Stimulated activated CD4-positive, alpha-beta T cell treated with anti-CD3 and anti-CD28 coated beads, Interleukin-1b, Interleukin-23, amount 100 ng/mL, for 24 hours (primary cell): Measurements from ENCODE around the gene TMEM132C.
"Not testable (repeated sequence)": the region's sequence is repeated elsewhere in the genome, so short reads cannot be mapped to it uniquely, and the experiment has no call there.

Experiments used
- DNase-seq, 4 experiments: peaks; one replicate each; pipeline ENCODE4 v3.0.0-alpha.2; 2020; ENCODE audit warnings: low read depth in 4 of 4, low spot score in 1 of 4

The TMEM132C gene

GRCh38 chr12:128267131-128267622 is at the start of gene TMEM132C:
Gene TMEM132C, plus strand, starts transcription at chr12:128267170. Its CDS starts 233 bp downstream, at chr12:128267403.
- DNase-seq = no peak

- DNase-seq = no peak
These were observed 42.7 kb upstream of the TMEM132C start for GRCh38 chr12:128224226-128224625.

- no peak for DNase-seq
These were observed 38.4 kb upstream of the TMEM132C start for GRCh38 chr12:128228581-128228980.

- DNase-seq = no peak
These were observed 31.1 kb upstream of the TMEM132C start for GRCh38 chr12:128235635-128236417.

- no peak for DNase-seq
These were observed 30.4 kb upstream of the TMEM132C start for GRCh38 chr12:128236525-128236924.

GRCh38 chr12:128240745-128241144 is 26.2 kb upstream of the TMEM132C start:
- no peak for DNase-seq

GRCh38 chr12:128245121-128245520 is 21.8 kb upstream of the TMEM132C start:
- DNase-seq = no peak

GRCh38 chr12:128245905-128246304 is 21.1 kb upstream of the TMEM132C start:
- no peak for DNase-seq

GRCh38 chr12:128250096-128250495 is 16.9 kb upstream of the TMEM132C start:
- no peak for DNase-seq

- DNase-seq = not testable (repeated sequence)
These were observed 13.1 kb upstream of the TMEM132C start for GRCh38 chr12:128253829-128254228.

- DNase-seq = no peak
These were observed 8.0 kb upstream of the TMEM132C start for GRCh38 chr12:128258866-128259555.

GRCh38 chr12:128259556-128260070 is 7.4 kb upstream of the TMEM132C start:
- DNase-seq = no peak

- DNase-seq = no peak
These were observed 5.2 kb upstream of the TMEM132C start for GRCh38 chr12:128261757-128262156.

- DNase-seq = no peak
These were observed 1.4 kb upstream of the TMEM132C start for GRCh38 chr12:128265566-128265965.

GRCh38 chr12:128266086-128266485 is 884 bp upstream of the TMEM132C start:
- DNase-seq = no peak

GRCh38 chr12:128266541-128267130 is 334 bp upstream of the TMEM132C start:
- no peak for DNase-seq

GRCh38 chr12:128267651-128268378 is 845 bp downstream of the TMEM132C start:
- no peak for DNase-seq

GRCh38 chr12:128268379-128268995 is 1.5 kb downstream of the TMEM132C start:
- DNase-seq = no peak

- DNase-seq = no peak
These were observed 2.2 kb downstream of the TMEM132C start for GRCh38 chr12:128269181-128269591.

GRCh38 chr12:128276471-128276870 is 9.5 kb downstream of the TMEM132C start:
- DNase-seq = no peak

- no peak for DNase-seq
These were observed 20.0 kb downstream of the TMEM132C start for GRCh38 chr12:128286970-128287369.
